SJSA1 (cell line): ENCODE results near the gene PARP1. TPM values are rescaled to one million over a fixed set of nuclear protein-coding genes. Genes with fewer than 3 reads are reported as not detected.

Experiments
- DNase-seq, 2 experiments: peaks; one replicate each; pipeline ENCODE4 v3.0.0-alpha.2; 2015 to 2020; ENCODE audit warnings: low spot score in 2 of 2, low read depth in 1 of 2
- H3K27ac ChIP-seq: fragments of 250-450 bp; sonication (Bioruptor Pico); 2 replicates; pipeline ENCODE4 v1.5.1; 2020; ENCODE audit warnings: mild to moderate bottlenecking, moderate library complexity
- H3K27me3 ChIP-seq: fragments of 250-450 bp; sonication (Bioruptor Pico); replicated peaks from 2 replicates; pipeline ENCODE4 v1.5.1; 2020; ENCODE audit warnings: mild to moderate bottlenecking, moderate library complexity
- H3K36me3 ChIP-seq: fragments of 250-450 bp; sonication (Bioruptor Pico); 2 replicates; pipeline ENCODE4 v1.5.1; 2020; ENCODE audit warnings: mild to moderate bottlenecking
- H3K4me1 ChIP-seq: fragments of 250-450 bp; sonication (Bioruptor Pico); replicated peaks from 2 replicates; pipeline ENCODE4 v1.6.1; 2021; ENCODE audit warnings: mild to moderate bottlenecking
- H3K4me3 ChIP-seq: fragments of 250-450 bp; sonication (Bioruptor Pico); 2 replicates; pipeline ENCODE4 v1.5.1; 2020; ENCODE audit warnings: mild to moderate bottlenecking
- H3K9me3 ChIP-seq: fragments of 250-450 bp; sonication (Bioruptor Pico); replicated peaks from 2 replicates; pipeline ENCODE4 v1.5.1; 2020; ENCODE audit warnings: mild to moderate bottlenecking
- total RNA-seq: library from RNA; depleted of rRNA; stranded (reverse); fragments of >200 nt; shearing (Covaris generic); gene quantifications from 2 replicates; pipeline ENCODE4 v1.2.3, GENCODE V29; 2014

The PARP1 gene
- total RNA-seq, 1 experiment from 2014 or later, result 160 TPM

DNA sequence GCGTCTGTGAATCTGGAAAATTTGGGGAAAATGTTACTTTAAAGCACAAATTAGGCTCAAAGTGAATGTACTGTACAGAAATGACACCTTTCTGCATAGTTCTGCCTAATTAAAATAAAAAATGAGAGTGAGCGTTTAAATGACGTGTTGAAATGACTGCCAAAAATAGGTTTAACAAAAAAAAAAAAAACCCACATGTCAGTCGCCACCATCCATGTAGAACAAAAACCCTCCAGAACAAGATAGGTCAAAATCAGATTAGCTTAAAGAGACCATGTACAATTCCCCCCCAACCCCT, 745 bp downstream of the PARP1 start:
- H3K4me3 ChIP-seq, result peak overlapping the region; percentile 84
- no peaks in the 10 kb centered on the region for H3K27me3 ChIP-seq
- H3K9me3 ChIP-seq, result no peaks in the 10 kb centered on the region
- H3K4me1 ChIP-seq, result peaks cover 33% of the 10 kb centered on the region
- no peak for DNase-seq
- H3K36me3 ChIP-seq, result peaks cover 20% of the 10 kb centered on the region
- peak overlapping the region; percentile 55 for H3K27ac ChIP-seq

- Histone ChIP-seq H3K4me1 (peaks cover 33% of the 10 kb centered on the region), H3K27ac (peak overlapping the region; percentile 55; the same call in 1 of the 2 replicates), H3K4me3 (peak overlapping the region; percentile 84), H3K36me3 (peaks cover 27% of the 10 kb centered on the region), H3K27me3 (no peaks in the 10 kb centered on the region), H3K9me3 (no peaks in the 10 kb centered on the region)
- no peak for DNase-seq
Measured at GRCh38 chr1:226406401-226406881, 1.5 kb downstream of the PARP1 start.

DNA sequence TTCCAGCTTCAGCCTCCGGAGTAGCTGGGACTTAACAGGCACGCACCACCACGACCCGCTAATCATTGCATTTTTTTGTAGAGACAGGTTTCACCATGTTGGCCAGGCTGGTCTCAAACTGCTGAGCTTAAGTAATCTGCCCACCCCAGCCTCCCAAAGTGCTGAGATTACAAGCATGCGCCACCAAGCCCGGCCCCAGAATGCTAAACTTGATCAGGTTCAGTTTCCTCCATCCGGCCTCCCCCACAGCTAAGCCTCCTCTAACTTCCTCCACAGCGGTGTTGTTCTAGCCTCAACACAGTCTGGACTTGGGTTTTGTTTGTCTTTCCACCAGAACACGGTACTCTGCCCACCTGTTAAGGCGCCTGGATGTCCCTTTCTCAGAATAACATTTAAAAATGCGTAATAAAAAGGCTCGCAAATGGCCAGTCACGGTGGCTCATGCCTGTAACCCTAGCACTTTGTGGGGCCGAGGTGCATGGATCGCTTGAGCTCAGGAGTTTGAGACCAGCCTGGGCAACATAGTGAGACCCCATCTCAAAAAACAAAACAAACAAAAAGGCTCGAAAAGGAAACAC, 2.4 kb downstream of the PARP1 start:
- H3K4me1 ChIP-seq, result peaks cover 33% of the 10 kb centered on the region
- no peak overlapping the region for H3K27ac ChIP-seq
- peaks cover 37% of the 10 kb centered on the region for H3K36me3 ChIP-seq
- no peaks in the 10 kb centered on the region for H3K27me3 ChIP-seq
- H3K9me3 ChIP-seq, result no peaks in the 10 kb centered on the region
- DNase-seq, result no peak
- H3K4me3 ChIP-seq, result no peak overlapping the region

- Histone ChIP-seq H3K4me1 (peaks cover 33% of the 10 kb centered on the region), H3K4me3 (no peak overlapping the region), H3K36me3 (peaks cover 43% of the 10 kb centered on the region), H3K27ac (no peak overlapping the region), H3K9me3 (no peaks in the 10 kb centered on the region), H3K27me3 (no peaks in the 10 kb centered on the region)
- DNase-seq, result no peak
Measured at GRCh38 chr1:226404904-226405222, 3.0 kb downstream of the PARP1 start.

GRCh38 chr1:226404063-226404903, 3.6 kb downstream of the PARP1 start:
- H3K27ac ChIP-seq, result no peak overlapping the region
- H3K4me3 ChIP-seq, result no peak overlapping the region
- H3K9me3 ChIP-seq, result no peaks in the 10 kb centered on the region
- peaks cover 49% of the 10 kb centered on the region for H3K36me3 ChIP-seq
- DNase-seq, result no peak
- peaks cover 33% of the 10 kb centered on the region for H3K4me1 ChIP-seq
- no peaks in the 10 kb centered on the region for H3K27me3 ChIP-seq

GRCh38 chr1:226403201-226404034, 4.5 kb downstream of the PARP1 start:
- Histone ChIP-seq H3K27ac (no peak overlapping the region), H3K36me3 (peaks cover 55% of the 10 kb centered on the region), H3K27me3 (no peaks in the 10 kb centered on the region), H3K9me3 (no peaks in the 10 kb centered on the region), H3K4me3 (no peak overlapping the region), H3K4me1 (peaks cover 31% of the 10 kb centered on the region)
- DNase-seq, result no peak

DNA sequence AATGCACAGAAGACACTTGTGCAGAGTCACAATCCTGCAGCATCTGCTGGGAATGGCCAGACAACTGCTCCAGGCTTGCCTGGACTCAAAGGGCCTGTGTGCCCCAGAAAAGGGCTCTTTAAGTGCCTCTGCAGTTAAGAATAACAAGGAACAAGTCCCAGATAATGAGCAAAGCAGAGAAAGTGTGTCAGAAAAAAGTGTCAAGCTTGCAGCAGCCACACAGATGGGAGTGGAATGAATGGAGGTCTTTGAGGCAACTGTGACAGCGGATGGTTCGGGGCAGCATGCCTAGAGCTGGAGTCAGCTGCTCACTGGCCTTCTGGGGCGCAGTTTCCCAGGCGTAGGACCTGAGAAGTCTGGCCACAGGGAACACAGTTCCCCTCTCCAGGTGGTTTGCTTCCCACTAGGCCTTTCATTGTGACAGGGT, 5.1 kb downstream of the PARP1 start:
- peaks cover 58% of the 10 kb centered on the region for H3K36me3 ChIP-seq

GRCh38 chr1:226401355-226402303, 6.3 kb downstream of the PARP1 start:
- Histone ChIP-seq H3K9me3 (no peaks in the 10 kb centered on the region), H3K36me3 (peaks cover 59% of the 10 kb centered on the region)

More for the DNA sequence above, 5.1 kb downstream of the PARP1 start:
- no peaks in the 10 kb centered on the region for H3K27me3 ChIP-seq
- no peak for DNase-seq
- H3K9me3 ChIP-seq, result no peaks in the 10 kb centered on the region
- H3K4me1 ChIP-seq, result peaks cover 28% of the 10 kb centered on the region
- no peak overlapping the region for H3K4me3 ChIP-seq
- H3K27ac ChIP-seq, result no peak overlapping the region

GRCh38 chr1:226400519-226401354, 7.2 kb downstream of the PARP1 start:
- no peak overlapping the region for H3K27ac ChIP-seq

More at GRCh38 chr1:226401355-226402303, 6.3 kb downstream of the PARP1 start:
- peaks cover 22% of the 10 kb centered on the region for H3K4me1 ChIP-seq
- no peak overlapping the region for H3K27ac ChIP-seq
- no peak for DNase-seq
- no peaks in the 10 kb centered on the region for H3K27me3 ChIP-seq
- no peak overlapping the region for H3K4me3 ChIP-seq

GRCh38 chr1:226397955-226398636, 9.8 kb downstream of the PARP1 start:
- Histone ChIP-seq H3K36me3 (peaks cover 73% of the 10 kb centered on the region), H3K4me3 (no peak overlapping the region), H3K27ac (no peak overlapping the region), H3K4me1 (no peaks in the 10 kb centered on the region), H3K9me3 (no peaks in the 10 kb centered on the region), H3K27me3 (no peaks in the 10 kb centered on the region)
- DNase-seq, result no peak

More at GRCh38 chr1:226400519-226401354, 7.2 kb downstream of the PARP1 start:
- Histone ChIP-seq H3K4me3 (no peak overlapping the region), H3K27me3 (no peaks in the 10 kb centered on the region), H3K9me3 (no peaks in the 10 kb centered on the region), H3K4me1 (peaks cover 15% of the 10 kb centered on the region), H3K36me3 (peaks cover 55% of the 10 kb centered on the region)
- no peak for DNase-seq

- H3K4me3 ChIP-seq, result no peak overlapping the region
- no peak for DNase-seq
- no peaks in the 10 kb centered on the region for H3K9me3 ChIP-seq
- peaks cover 73% of the 10 kb centered on the region for H3K36me3 ChIP-seq
- no peak overlapping the region for H3K27ac ChIP-seq
- no peaks in the 10 kb centered on the region for H3K27me3 ChIP-seq
- H3K4me1 ChIP-seq, result no peaks in the 10 kb centered on the region
Measured at GRCh38 chr1:226397011-226397926, 10.6 kb downstream of the PARP1 start.
